A549 (cell line): ENCODE measurements around the gene FIZ1.

ENCODE experiments used
- CHD2 ChIP-seq: fragments of 150-350 bp; IDR thresholded peaks from 2 replicates; pipeline ENCODE4 v1.6.1; 2014; ENCODE audit warnings: low read length; ENCODE audit not compliant: partially characterized antibody
- CTCF ChIP-seq: fragments of >200 bp; sonication (Bioruptor Twin); formaldehyde crosslinking; IDR thresholded peaks from 3 replicates; pipeline ENCODE4 v1.5.1; 2016
- EP300 ChIP-seq, 2 experiments: fragments of >200 bp; sonication (Bioruptor Twin); formaldehyde crosslinking; IDR thresholded peaks; 2 replicates in 1 of 2; 3 replicates in 1 of 2; pipeline ENCODE4 v1.6.1; 2016 to 2017
- JUNB ChIP-seq: fragments of >200 bp; sonication (Bioruptor Twin); formaldehyde crosslinking; IDR thresholded peaks from 2 replicates; pipeline ENCODE4 v1.6.1; 2016
- MAX ChIP-seq: IDR thresholded peaks from 2 replicates; pipeline ENCODE4 v1.6.1; 2012
- MAZ ChIP-seq: fragments of 150-350 bp; IDR thresholded peaks from 2 replicates; pipeline ENCODE4 v1.6.1; 2014; ENCODE audit warnings: antibody characterized with exemption, low read depth, low read length, borderline replicate concordance
- NR3C1 ChIP-seq: fragments of >200 bp; sonication (Bioruptor Twin); formaldehyde crosslinking; IDR thresholded peaks from 3 replicates; pipeline ENCODE4 v1.6.1; 2017
- POLR2A ChIP-seq: IDR thresholded peaks from 2 replicates; pipeline ENCODE4 v1.6.1; 2012; ENCODE audit warnings: mild to moderate bottlenecking, low read length
- REST ChIP-seq: fragments of 200-600 bp; sonication (generic); IDR thresholded peaks from 2 replicates; pipeline ENCODE4 v1.6.1; 2016; ENCODE audit warnings: antibody characterized with exemption, mild to moderate bottlenecking, moderate library complexity
- RNF2 ChIP-seq: fragments of 200-600 bp; sonication (generic); IDR thresholded peaks from 2 replicates; pipeline ENCODE4 v1.6.1; 2016; ENCODE audit warnings: low read depth, mild to moderate bottlenecking, antibody characterized with exemption, moderate library complexity, borderline replicate concordance
- USF2 ChIP-seq: fragments of 450-650 bp; IDR thresholded peaks from 2 replicates; pipeline ENCODE4 v1.6.1; 2014; ENCODE audit warnings: antibody characterized with exemption
- ZFP36 ChIP-seq: fragments of 450-650 bp; IDR thresholded peaks from 2 replicates; pipeline ENCODE4 v1.6.1; 2014; ENCODE audit warnings: borderline replicate concordance; ENCODE audit not compliant: partially characterized antibody
- ZNF302 ChIP-seq: fragments of 250-450 bp; sonication (Bioruptor Pico); IDR thresholded peaks from 2 replicates; pipeline ENCODE4 v1.9.0; 2021; ENCODE audit warnings: inconsistent platforms, mild to moderate bottlenecking, moderate library complexity

GRCh38 chr19:55647732-55648584 is 48.6 kb upstream of the FIZ1 start, which contains the start of gene CCDC106:
- no peak for TF ChIP-seq EP300 (IDR thresholded peaks at IDR 0.05)
- no peak for TF ChIP-seq RNF2
- peak; percentile 41 for TF ChIP-seq REST
- no peak for TF ChIP-seq CTCF
- no peak for TF ChIP-seq JUNB
- no peak for TF ChIP-seq NR3C1
- no peak for TF ChIP-seq POLR2A
- no peak for TF ChIP-seq ZFP36
- TF ChIP-seq MAX, result peak; percentile 30; the same call in 1 of the 2 replicates
- no peak for TF ChIP-seq ZNF302 (CRISPR knock-in tag)
- TF ChIP-seq USF2, result no peak
- no peak for TF ChIP-seq CHD2
- TF ChIP-seq MAZ, result no peak
